HepG2 (cell line): ENCODE data around the gene RTCA.

ENCODE experiments used
- CBX5 ChIP-seq: sonication (generic); formaldehyde crosslinking; IDR thresholded peaks from 2 replicates; pipeline ENCODE4 v1.4.0; 2020; ENCODE audit warnings: missing genetic modification reagents, borderline replicate concordance
- GMEB1 ChIP-seq: sonication (generic); formaldehyde crosslinking; IDR thresholded peaks from 2 replicates; pipeline ENCODE4 v1.5.1; 2020; ENCODE audit warnings: missing genetic modification reagents, mild to moderate bottlenecking, borderline replicate concordance
- KDM4B ChIP-seq: sonication (generic); formaldehyde crosslinking; IDR thresholded peaks from 2 replicates; pipeline ENCODE4 v1.4.0; 2020; ENCODE audit warnings: missing genetic modification reagents
- POLR2A ChIP-seq, 2 experiments: IDR thresholded peaks; 2 replicates each; pipeline ENCODE4 v1.6.1; 2011; ENCODE audit warnings: low read depth in 2 of 2, low read length in 2 of 2, mild to moderate bottlenecking in 1 of 2, moderate library complexity in 1 of 2; ENCODE audit not compliant: insufficient read depth in 1 of 2
- TIGD3 ChIP-seq: sonication (generic); formaldehyde crosslinking; IDR thresholded peaks from 2 replicates; pipeline ENCODE4 v1.5.1; 2020; ENCODE audit warnings: mild to moderate bottlenecking, missing genetic modification reagents, borderline replicate concordance
- U2AF2 ChIP-seq: fragments of 200-400 bp; formaldehyde crosslinking; IDR thresholded peaks from 2 replicates; pipeline ENCODE4 v1.6.1; 2017; ENCODE audit warnings: low read depth, mild to moderate bottlenecking, low read length
- ZBTB7B ChIP-seq: sonication (generic); formaldehyde crosslinking; IDR thresholded peaks from 2 replicates; pipeline ENCODE4 v1.4.0; 2020; ENCODE audit warnings: missing genetic modification reagents
- TF ChIP-seq, protein P1 (sequence below), 2 experiments: IDR thresholded peaks; 2 replicates each; pipeline ENCODE4 v1.6.1; 2011 to 2012; ENCODE audit warnings: low read length in 2 of 2, borderline replicate concordance in 1 of 2, low read depth in 1 of 2, mild to moderate bottlenecking in 1 of 2, moderate library complexity in 1 of 2

- TF ChIP-seq POLR2A (IDR thresholded peaks at IDR 0.05; ENCODE audit: insufficient read depth in 1 of 2, low read depth in 2 of 2, low read length in 2 of 2), result no peak
- no peak for TF ChIP-seq KDM4B (CRISPR knock-in tag)
- TF ChIP-seq U2AF2, result no peak
- TF ChIP-seq GMEB1, result no peak
- TF ChIP-seq CBX5 (CRISPR knock-in tag), result no peak
- no peak for TF ChIP-seq TIGD3 (CRISPR knock-in tag)
- TF ChIP-seq, protein P1, sequence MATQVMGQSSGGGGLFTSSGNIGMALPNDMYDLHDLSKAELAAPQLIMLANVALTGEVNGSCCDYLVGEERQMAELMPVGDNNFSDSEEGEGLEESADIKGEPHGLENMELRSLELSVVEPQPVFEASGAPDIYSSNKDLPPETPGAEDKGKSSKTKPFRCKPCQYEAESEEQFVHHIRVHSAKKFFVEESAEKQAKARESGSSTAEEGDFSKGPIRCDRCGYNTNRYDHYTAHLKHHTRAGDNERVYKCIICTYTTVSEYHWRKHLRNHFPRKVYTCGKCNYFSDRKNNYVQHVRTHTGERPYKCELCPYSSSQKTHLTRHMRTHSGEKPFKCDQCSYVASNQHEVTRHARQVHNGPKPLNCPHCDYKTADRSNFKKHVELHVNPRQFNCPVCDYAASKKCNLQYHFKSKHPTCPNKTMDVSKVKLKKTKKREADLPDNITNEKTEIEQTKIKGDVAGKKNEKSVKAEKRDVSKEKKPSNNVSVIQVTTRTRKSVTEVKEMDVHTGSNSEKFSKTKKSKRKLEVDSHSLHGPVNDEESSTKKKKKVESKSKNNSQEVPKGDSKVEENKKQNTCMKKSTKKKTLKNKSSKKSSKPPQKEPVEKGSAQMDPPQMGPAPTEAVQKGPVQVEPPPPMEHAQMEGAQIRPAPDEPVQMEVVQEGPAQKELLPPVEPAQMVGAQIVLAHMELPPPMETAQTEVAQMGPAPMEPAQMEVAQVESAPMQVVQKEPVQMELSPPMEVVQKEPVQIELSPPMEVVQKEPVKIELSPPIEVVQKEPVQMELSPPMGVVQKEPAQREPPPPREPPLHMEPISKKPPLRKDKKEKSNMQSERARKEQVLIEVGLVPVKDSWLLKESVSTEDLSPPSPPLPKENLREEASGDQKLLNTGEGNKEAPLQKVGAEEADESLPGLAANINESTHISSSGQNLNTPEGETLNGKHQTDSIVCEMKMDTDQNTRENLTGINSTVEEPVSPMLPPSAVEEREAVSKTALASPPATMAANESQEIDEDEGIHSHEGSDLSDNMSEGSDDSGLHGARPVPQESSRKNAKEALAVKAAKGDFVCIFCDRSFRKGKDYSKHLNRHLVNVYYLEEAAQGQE (IDR thresholded peaks at IDR 0.05; ENCODE audit: borderline replicate concordance in 1 of 2, low read depth in 1 of 2, low read length in 2 of 2), result no peak
- no peak for TF ChIP-seq ZBTB7B (CRISPR knock-in tag)
These were observed 62.1 kb downstream of the RTCA start for GRCh38 chr1:100328133-100328532.
